Psoas muscle (tissue), 8 donors: ENCODE data around the gene RBP3. TPM values are rescaled to one million over a fixed set of nuclear protein-coding genes. Genes with fewer than 3 reads are reported as not detected.

ENCODE experiments used
- ATAC-seq, 4 donors: fragments of 200-7000 bp; cut with Tn5 transposase; one replicate each; pipeline ENCODE4 v1.9.1; 2020; ENCODE audit warnings: moderate library complexity in 3 of 4, mild to moderate bottlenecking in 2 of 4
- DNase-seq, 2 donors: peaks; one replicate each; pipeline ENCODE4 v3.0.0-alpha.2; 2020
- H3K27ac ChIP-seq: fragments of 200-600 bp; one replicate; pipeline ENCODE4 v1.8.0; 2022
- H3K27me3 ChIP-seq, 3 donors: fragments of 200-600 bp in 1 of 3; one replicate each; pipeline versions ENCODE4 v1.6.1 to v1.8.0; 2013 to 2022; ENCODE audit warnings: low read length in 2 of 3, mild to moderate bottlenecking in 2 of 3, moderate library complexity in 1 of 3; ENCODE audit not compliant: insufficient read depth in 3 of 3
- H3K36me3 ChIP-seq, 2 donors: fragments of 200-600 bp in 1 of 2; one replicate each; pipeline versions ENCODE4 v1.6.1 to v1.8.0; 2013 to 2022; ENCODE audit warnings: low read depth in 1 of 2, mild to moderate bottlenecking in 1 of 2, moderate library complexity in 1 of 2; ENCODE audit not compliant: insufficient read depth in 1 of 2
- H3K4me1 ChIP-seq: fragments of 200-600 bp; one replicate; pipeline ENCODE4 v1.8.0; 2022
- H3K4me3 ChIP-seq: fragments of 200-600 bp; one replicate; pipeline ENCODE4 v1.8.0; 2022; ENCODE audit warnings: mild to moderate bottlenecking
- H3K9me3 ChIP-seq: fragments of 200-600 bp; one replicate; pipeline ENCODE4 v1.8.0; 2022
- WGBS, 3 donors: extraction: QIAGEN DNeasy Blood & Tissue Kit; methylation state at CpG; one replicate each; pipeline versions ENCODE4 v1.1.6 to v1.1.7; 2013; 5-methylcytosine and 5-hydroxymethylcytosine counted together
- intact Hi-C, 2 donors: fragments of 100-400 bp; cut with DNase I; formaldehyde crosslinking; loops; one replicate each; pipeline versions ENCODE4 v1.11.0 to v1.14.2; 2022
- polyA plus RNA-seq, 3 donors: library from polyadenylated mRNA; stranded (reverse); fragments of 200-250 nt; gene quantifications; one replicate each; pipeline ENCODE4 v1.2.3, GENCODE V29; 2013
- total RNA-seq, 4 donors: library from RNA; stranded (reverse); fragmentation: NEBNext Ultra II Directional in 2 of 4; extraction: Animal tissue kit (Norgen Biotek cat#: 25700) in 2 of 4; gene quantifications; one replicate each; pipeline versions ENCODE4 v1.2.1 to v1.2.4, GENCODE V29; 2021 to 2023
- TF ChIP-seq, protein P1 (sequence below): fragments of 200-600 bp; IDR thresholded peaks from one replicate; pipeline ENCODE4 v1.8.0; 2022; ENCODE audit warnings: antibody characterized with exemption
- donor health status: healthy with polysubstance abuse.
- donor health status: DM: no; HTN: no; CAD: no; lungs with moderate emphysema.
- donor health status: Bipolar disorder and iron deficiency.
- donor health status: healthy.
- donor health status: DM: yes; HTN: yes; CAD: no.
- donor health status: DM: no; HTN: no; CAD: no.
- donor health status: DM: no; HTN: no; CAD: no.
- donor health status: DM: yes; HTN: yes; CAD: no.

RBP3 gene
- total and polyA plus RNA-seq, 7 donors: not detected

DNA sequence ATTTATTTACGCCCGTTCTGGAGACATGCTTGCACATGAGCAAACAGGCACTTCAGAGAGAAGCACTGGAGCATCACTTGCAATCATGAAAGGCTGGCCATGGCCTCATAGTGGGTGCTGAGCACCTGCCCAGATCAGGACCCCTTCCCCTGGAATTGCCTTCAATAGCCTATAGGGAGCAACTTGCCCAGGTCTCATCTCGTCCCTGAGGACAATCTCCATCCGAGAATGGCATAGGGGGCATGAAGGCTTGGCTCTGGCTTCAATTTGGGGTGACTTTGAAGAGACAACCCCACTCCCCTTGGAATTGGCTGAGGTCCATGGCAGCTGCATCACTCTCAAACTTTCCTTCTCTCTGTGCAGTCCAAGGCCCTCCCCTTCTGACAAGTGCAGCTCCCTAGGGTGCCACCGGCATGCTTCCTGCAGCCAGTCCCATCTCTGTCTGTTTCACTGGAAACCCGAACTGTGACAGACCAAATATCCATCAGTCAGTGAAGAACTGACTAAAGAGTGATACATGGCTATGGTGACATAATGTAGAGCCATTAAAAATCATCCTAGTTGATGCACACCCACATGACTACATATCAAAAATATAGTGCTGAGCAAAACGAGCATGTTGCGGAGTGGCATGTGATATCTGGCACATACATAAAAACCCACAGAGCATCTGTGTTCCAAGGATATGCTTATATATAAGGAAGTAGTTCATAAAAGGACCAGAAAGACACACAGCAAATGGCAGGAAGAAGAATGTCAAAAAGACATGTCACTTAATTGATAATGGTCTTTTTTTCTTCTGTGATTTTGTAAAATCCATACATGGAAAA, 13.5 kb upstream of the RBP3 start:
- ATAC-seq: no peak
- WGBS, 3 donors: 63 to 69% (median 66%) methylated on average over 8 of the region's 8 CpGs
- Histone ChIP-seq H3K27me3 (peaks cover 0 to 3% (median 0%) of the 10 kb centered on the region in 3 donors), H3K9me3 (no peaks in the 10 kb centered on the region), H3K4me3 (no peak overlapping the region), H3K27ac (no peak overlapping the region), H3K36me3 (no peaks in the 10 kb centered on the region), H3K4me1 (no peaks in the 10 kb centered on the region)
- TF ChIP-seq, protein P1, sequence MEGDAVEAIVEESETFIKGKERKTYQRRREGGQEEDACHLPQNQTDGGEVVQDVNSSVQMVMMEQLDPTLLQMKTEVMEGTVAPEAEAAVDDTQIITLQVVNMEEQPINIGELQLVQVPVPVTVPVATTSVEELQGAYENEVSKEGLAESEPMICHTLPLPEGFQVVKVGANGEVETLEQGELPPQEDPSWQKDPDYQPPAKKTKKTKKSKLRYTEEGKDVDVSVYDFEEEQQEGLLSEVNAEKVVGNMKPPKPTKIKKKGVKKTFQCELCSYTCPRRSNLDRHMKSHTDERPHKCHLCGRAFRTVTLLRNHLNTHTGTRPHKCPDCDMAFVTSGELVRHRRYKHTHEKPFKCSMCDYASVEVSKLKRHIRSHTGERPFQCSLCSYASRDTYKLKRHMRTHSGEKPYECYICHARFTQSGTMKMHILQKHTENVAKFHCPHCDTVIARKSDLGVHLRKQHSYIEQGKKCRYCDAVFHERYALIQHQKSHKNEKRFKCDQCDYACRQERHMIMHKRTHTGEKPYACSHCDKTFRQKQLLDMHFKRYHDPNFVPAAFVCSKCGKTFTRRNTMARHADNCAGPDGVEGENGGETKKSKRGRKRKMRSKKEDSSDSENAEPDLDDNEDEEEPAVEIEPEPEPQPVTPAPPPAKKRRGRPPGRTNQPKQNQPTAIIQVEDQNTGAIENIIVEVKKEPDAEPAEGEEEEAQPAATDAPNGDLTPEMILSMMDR: no peak
- peak in 1 of 2 donors; percentile 8 for DNase-seq
- intact Hi-C loops: no loop called here

DNA sequence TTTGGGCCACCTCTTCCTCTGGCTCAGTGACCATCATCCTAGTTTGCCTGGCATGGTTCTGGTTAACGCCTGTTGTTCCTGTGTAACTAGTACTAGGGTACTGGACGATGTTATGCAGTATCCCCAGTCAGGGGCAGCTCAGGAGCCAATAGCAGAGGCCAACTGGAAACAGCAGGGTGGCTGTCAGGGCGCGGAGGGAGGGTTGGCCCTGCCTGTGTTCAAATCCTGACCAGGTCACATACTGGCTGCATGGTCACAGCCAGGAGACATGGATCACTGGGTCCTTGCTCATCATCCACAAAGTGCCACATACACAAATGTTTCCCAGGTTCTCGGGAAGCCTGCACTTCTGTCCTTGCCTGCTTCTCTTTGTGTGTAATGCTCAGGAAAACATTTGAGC, 12.3 kb upstream of the RBP3 start:
- ATAC-seq: no peak
- no peaks in the 10 kb centered on the region for H3K9me3 ChIP-seq
- intact Hi-C loops: no loop called here
- TF ChIP-seq, protein P1: no peak
- H3K27ac ChIP-seq: no peak overlapping the region
- H3K27me3 ChIP-seq: peaks cover 0 to 3% (median 2%) of the 10 kb centered on the region in 3 donors
- no peaks in the 10 kb centered on the region for H3K36me3 ChIP-seq
- no peak overlapping the region for H3K4me3 ChIP-seq
- WGBS, 3 donors: 85 to 96% (median 86%) methylated on average over 5 of the region's 5 CpGs
- DNase-seq: no peak
- no peaks in the 10 kb centered on the region for H3K4me1 ChIP-seq

DNA sequence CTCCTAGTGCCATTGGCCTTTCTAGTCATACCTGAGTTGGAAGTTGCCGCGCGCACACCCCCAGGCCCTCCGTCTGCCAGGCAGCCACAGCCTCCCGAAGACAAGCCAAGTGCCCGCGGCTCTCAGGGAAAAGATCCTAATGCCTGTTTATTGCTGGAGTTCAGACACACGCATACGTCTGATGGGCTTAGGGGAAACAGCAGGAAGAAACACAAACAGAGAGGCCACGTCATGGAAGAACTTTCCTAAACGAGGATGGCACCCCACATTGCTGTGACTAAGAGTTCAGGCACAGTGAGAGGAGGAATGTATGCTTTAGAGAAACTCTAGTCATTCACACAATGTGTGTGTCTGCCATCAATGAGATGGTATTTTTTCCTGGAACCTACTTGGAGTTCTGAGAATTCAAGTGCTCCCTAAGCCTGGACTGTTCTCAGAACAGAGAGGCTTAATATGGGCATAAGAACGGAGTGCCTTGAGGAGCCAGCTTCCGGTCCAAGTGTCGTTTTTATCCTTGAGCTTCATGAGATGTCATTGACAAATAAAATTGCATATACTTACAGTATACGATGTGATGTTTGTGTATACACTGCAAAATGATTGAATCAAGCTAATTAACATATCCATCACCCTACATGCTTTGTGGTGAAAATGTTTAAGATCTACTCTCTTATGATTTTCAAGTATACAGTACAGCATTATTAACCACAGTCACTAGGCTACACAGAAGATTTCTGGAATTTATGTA, 11.6 kb upstream of the RBP3 start:
- no peaks in the 10 kb centered on the region for H3K36me3 ChIP-seq
- H3K4me3 ChIP-seq: no peak overlapping the region
- no peak overlapping the region for H3K27ac ChIP-seq
- 69 to 76% (median 72%) methylated on average over 15 of the region's 15 CpGs for WGBS, 3 donors
- no peaks in the 10 kb centered on the region for H3K4me1 ChIP-seq
- TF ChIP-seq, protein P1: no peak
- no peaks in the 10 kb centered on the region for H3K9me3 ChIP-seq
- no peak for ATAC-seq
- H3K27me3 ChIP-seq: peaks cover 0 to 3% (median 2%) of the 10 kb centered on the region in 3 donors
- peak in 1 of 2 donors; percentile 17 for DNase-seq
- intact Hi-C loops: no loop called here

DNA sequence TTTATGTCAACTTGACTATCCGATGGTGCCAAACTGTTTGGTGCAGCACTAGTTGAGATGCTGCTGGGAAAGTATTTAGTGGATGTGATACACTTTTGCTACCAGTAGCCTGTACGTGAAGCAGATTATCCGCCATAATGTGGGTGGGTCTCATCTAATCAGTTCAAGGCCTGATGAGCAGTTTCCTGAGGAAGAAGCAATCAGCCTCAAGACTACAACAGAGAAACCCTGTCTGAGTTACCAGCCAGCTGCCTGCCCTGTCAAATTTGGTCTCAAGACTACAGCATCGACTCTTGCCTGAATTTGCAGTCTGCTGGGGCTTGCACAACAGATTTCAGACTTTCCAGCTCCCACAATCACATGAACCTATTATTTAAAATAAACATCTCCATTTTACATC, 10.9 kb upstream of the RBP3 start:
- Histone ChIP-seq H3K27me3 (peaks cover 0 to 3% (median 2%) of the 10 kb centered on the region in 3 donors), H3K27ac (no peak overlapping the region), H3K36me3 (no peaks in the 10 kb centered on the region), H3K4me1 (no peaks in the 10 kb centered on the region), H3K9me3 (no peaks in the 10 kb centered on the region), H3K4me3 (no peak overlapping the region)
- DNase-seq (no peak), ATAC-seq (no peak)
- TF ChIP-seq, protein P1: no peak
- WGBS, 3 donors: 71 to 81% (median 73%) methylated on average over 4 of the region's 4 CpGs
- intact Hi-C loops: no loop called here
